ENCODE data around the gene FGFR2.

FGFR2 gene

GRCh38 chr10:121462281-121462680 is 136.0 kb downstream of the FGFR2 start:
- H3K4me3 ChIP-seq (ENCODE audit: low read depth, low read length): no peak overlapping the region
- H3K9ac ChIP-seq (ENCODE audit: low read depth, low read length): no peak overlapping the region
- peaks cover 22% of the 10 kb centered on the region for H3K4me1 ChIP-seq (ENCODE audit: control insufficient read depth, insufficient read depth, low read length)

DNA sequence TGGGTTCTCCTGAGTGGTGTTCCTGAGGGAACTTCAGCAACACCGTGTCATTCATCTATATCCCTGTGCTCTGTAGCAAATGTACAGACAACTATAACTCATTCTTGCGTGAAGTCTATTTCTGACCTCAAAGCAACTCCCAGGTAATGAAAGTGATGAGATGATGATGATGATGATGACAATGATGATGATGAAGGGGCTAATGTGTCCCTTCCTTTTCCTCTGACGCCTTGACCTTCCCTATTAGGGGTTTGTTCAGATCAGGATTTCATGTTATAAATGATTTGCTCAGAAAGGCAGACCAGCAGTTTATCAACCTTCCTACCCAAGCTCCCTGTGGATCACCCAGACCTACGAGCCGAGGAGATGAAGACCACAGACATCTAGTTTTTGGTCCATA is 136.9 kb downstream of the FGFR2 start:
- H3K9me3 ChIP-seq (ENCODE audit: control insufficient read depth, insufficient read depth, low read length): no peaks in the 10 kb centered on the region
- peaks cover 22% of the 10 kb centered on the region for H3K4me1 ChIP-seq (ENCODE audit: control insufficient read depth, insufficient read depth, low read length)
- no peak overlapping the region for H3K27ac ChIP-seq (ENCODE audit: low read depth, low read length)
- H3K36me3 ChIP-seq (ENCODE audit: control insufficient read depth, insufficient read depth, low read length): no peaks in the 10 kb centered on the region
- H3K27me3 ChIP-seq (ENCODE audit: control insufficient read depth, insufficient read depth, low read length): no peaks in the 10 kb centered on the region
- no peak overlapping the region for H3K9ac ChIP-seq (ENCODE audit: low read depth, low read length)
- H3K4me3 ChIP-seq (ENCODE audit: low read depth, low read length): no peak overlapping the region

More at GRCh38 chr10:121462281-121462680, 136.0 kb downstream of the FGFR2 start:
- Histone ChIP-seq H3K27ac (ENCODE audit: low read depth, low read length) (no peak overlapping the region), H3K9me3 (ENCODE audit: control insufficient read depth, insufficient read depth, low read length) (no peaks in the 10 kb centered on the region), H3K36me3 (ENCODE audit: control insufficient read depth, insufficient read depth, low read length) (no peaks in the 10 kb centered on the region), H3K27me3 (ENCODE audit: control insufficient read depth, insufficient read depth, low read length) (no peaks in the 10 kb centered on the region)

DNA sequence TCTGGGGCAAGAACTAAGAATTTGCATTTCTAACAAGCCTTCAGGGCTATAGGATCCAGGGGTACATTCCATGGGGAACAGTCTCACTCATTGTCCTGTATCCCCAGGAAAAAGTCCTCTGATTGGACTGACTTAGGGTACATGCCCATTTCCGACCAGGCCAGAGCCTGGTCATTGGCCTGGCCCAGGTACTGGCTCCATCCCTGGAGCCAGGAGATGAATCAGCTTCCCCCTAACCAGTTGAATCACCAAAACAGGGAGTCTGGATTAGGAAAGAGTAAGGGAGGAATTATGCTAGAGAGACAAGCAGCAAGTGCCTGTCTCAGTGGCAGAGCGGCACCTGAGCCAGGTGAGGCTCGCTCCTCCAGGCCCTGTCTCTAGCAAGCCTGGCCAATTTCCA is 137.5 kb downstream of the FGFR2 start:
- Histone ChIP-seq H3K9ac (ENCODE audit: low read depth, low read length) (no peak overlapping the region), H3K36me3 (ENCODE audit: control insufficient read depth, insufficient read depth, low read length) (no peaks in the 10 kb centered on the region), H3K9me3 (ENCODE audit: control insufficient read depth, insufficient read depth, low read length) (no peaks in the 10 kb centered on the region), H3K4me1 (ENCODE audit: control insufficient read depth, insufficient read depth, low read length) (peaks cover 22% of the 10 kb centered on the region), H3K27ac (ENCODE audit: low read depth, low read length) (no peak overlapping the region), H3K27me3 (ENCODE audit: control insufficient read depth, insufficient read depth, low read length) (no peaks in the 10 kb centered on the region), H3K4me3 (ENCODE audit: low read depth, low read length) (no peak overlapping the region)

DNA sequence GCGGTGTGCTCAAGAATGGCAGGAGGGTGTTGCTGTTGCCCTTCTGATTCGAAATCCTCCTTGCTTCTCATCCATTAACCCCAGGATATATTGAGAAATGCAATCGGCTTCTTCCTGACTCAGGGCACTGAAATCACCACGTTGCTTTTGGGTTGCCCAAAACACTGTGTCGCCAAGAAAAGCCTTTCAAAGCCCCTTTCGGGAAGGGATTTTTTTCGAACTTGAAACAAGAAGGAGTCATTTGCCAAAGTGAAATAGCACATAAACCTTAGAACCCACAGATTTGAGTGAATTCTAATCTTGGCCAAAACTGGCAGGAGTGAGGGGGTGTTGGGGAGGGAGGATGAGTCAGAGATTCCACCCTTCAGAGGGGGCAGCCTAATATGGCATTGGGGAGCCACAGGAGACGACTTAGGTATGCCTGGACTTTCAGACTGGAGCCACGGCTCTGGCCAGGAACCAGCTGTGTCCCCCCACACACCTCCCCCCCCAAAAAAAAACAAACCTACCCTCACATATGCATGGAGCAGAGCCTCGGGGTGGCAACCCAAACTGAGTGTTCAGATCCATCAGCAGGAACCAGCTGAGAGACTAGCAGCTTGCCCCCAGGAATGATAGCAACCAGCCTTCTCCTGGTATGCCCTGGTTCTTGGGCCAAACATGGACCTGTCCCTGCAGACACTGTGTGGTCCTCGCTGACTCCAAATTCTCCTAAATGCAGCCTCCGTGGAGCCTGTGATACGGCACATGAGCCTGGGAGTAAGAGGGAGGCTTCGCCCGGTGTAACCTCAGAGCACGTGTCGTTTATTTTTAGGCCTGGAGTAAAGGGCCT is 138.4 kb downstream of the FGFR2 start:
- no peak overlapping the region for H3K4me3 ChIP-seq (ENCODE audit: low read depth, low read length)
- peak overlapping the region; percentile 30; the same call in 1 of the 2 replicates for H3K9ac ChIP-seq (ENCODE audit: low read depth, low read length)
- no peaks in the 10 kb centered on the region for H3K36me3 ChIP-seq (ENCODE audit: control insufficient read depth, insufficient read depth, low read length)
- H3K27ac ChIP-seq (ENCODE audit: low read depth, low read length): peak overlapping the region; percentile 93
- H3K27me3 ChIP-seq (ENCODE audit: control insufficient read depth, insufficient read depth, low read length): no peaks in the 10 kb centered on the region
- no peaks in the 10 kb centered on the region for H3K9me3 ChIP-seq (ENCODE audit: control insufficient read depth, insufficient read depth, low read length)
- peaks cover 22% of the 10 kb centered on the region for H3K4me1 ChIP-seq (ENCODE audit: control insufficient read depth, insufficient read depth, low read length)

- H3K36me3 ChIP-seq (ENCODE audit: control insufficient read depth, insufficient read depth, low read length): no peaks in the 10 kb centered on the region
- peak overlapping the region; percentile 93 for H3K27ac ChIP-seq (ENCODE audit: low read depth, low read length)
- H3K9ac ChIP-seq (ENCODE audit: low read depth, low read length): peak overlapping the region; percentile 30; the same call in 1 of the 2 replicates
- no peaks in the 10 kb centered on the region for H3K27me3 ChIP-seq (ENCODE audit: control insufficient read depth, insufficient read depth, low read length)
- H3K9me3 ChIP-seq (ENCODE audit: control insufficient read depth, insufficient read depth, low read length): no peaks in the 10 kb centered on the region
- H3K4me3 ChIP-seq (ENCODE audit: low read depth, low read length): no peak overlapping the region
- peaks cover 22% of the 10 kb centered on the region for H3K4me1 ChIP-seq (ENCODE audit: control insufficient read depth, insufficient read depth, low read length)
Measured at GRCh38 chr10:121459279-121459621, 139.0 kb downstream of the FGFR2 start.

DNA sequence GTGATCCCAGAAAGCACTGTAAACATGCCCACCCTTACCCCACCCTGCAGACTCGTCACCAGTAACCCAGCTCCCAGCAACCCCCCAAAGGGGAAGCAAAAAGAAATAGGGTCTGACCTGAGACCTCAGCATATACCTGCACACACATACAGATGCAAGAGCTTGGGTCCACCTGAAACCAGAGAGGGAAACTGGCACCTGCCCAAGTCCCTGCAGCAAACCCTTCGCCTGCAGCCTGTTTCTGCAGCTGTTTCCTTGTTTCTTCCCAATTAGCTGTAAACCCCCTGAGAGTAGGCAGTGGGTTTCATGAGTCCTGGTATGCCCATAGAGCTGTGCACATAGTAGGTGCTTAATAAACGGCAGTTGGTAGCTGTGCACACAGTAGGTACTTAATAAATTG is 140.5 kb downstream of the FGFR2 start:
- no peaks in the 10 kb centered on the region for H3K36me3 ChIP-seq (ENCODE audit: control insufficient read depth, insufficient read depth, low read length)
- H3K9me3 ChIP-seq (ENCODE audit: control insufficient read depth, insufficient read depth, low read length): no peaks in the 10 kb centered on the region
- no peaks in the 10 kb centered on the region for H3K27me3 ChIP-seq (ENCODE audit: control insufficient read depth, insufficient read depth, low read length)
- H3K4me1 ChIP-seq (ENCODE audit: control insufficient read depth, insufficient read depth, low read length): peaks cover 16% of the 10 kb centered on the region
- H3K27ac ChIP-seq (ENCODE audit: low read depth, low read length): no peak overlapping the region
- H3K4me3 ChIP-seq (ENCODE audit: low read depth, low read length): no peak overlapping the region
- H3K9ac ChIP-seq (ENCODE audit: low read depth, low read length): no peak overlapping the region

- Histone ChIP-seq H3K36me3 (ENCODE audit: control insufficient read depth, insufficient read depth, low read length) (no peaks in the 10 kb centered on the region), H3K9me3 (ENCODE audit: control insufficient read depth, insufficient read depth, low read length) (no peaks in the 10 kb centered on the region), H3K27ac (ENCODE audit: low read depth, low read length) (no peak overlapping the region), H3K4me1 (ENCODE audit: control insufficient read depth, insufficient read depth, low read length) (peaks cover 15% of the 10 kb centered on the region), H3K4me3 (ENCODE audit: low read depth, low read length) (no peak overlapping the region), H3K27me3 (ENCODE audit: control insufficient read depth, insufficient read depth, low read length) (no peaks in the 10 kb centered on the region), H3K9ac (ENCODE audit: low read depth, low read length) (no peak overlapping the region)
Measured at GRCh38 chr10:121455377-121455776, 142.9 kb downstream of the FGFR2 start.

DNA sequence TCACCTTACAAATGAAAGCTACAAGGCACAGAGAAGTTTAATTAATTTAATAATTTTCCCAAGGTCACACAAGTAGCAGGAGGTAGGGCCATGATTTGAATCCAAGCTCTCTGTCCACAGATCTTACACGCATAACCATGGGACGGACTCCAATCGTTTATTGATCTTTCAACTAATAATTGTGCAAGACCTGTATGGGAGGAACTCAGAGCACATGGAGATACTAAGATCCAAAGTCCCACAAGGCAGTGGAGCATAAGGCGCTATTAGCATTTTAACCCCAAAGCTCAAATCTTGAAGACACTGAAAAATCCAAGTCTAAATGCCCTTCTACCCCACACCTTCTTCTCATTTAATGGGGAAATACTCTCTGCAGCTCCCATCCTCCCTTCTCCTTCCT is 143.5 kb downstream of the FGFR2 start:
- Histone ChIP-seq H3K4me1 (ENCODE audit: control insufficient read depth, insufficient read depth, low read length) (peaks cover 9% of the 10 kb centered on the region), H3K27ac (ENCODE audit: low read depth, low read length) (no peak overlapping the region), H3K9me3 (ENCODE audit: control insufficient read depth, insufficient read depth, low read length) (no peaks in the 10 kb centered on the region), H3K36me3 (ENCODE audit: control insufficient read depth, insufficient read depth, low read length) (no peaks in the 10 kb centered on the region), H3K27me3 (ENCODE audit: control insufficient read depth, insufficient read depth, low read length) (no peaks in the 10 kb centered on the region), H3K4me3 (ENCODE audit: low read depth, low read length) (no peak overlapping the region), H3K9ac (ENCODE audit: low read depth, low read length) (no peak overlapping the region)

DNA sequence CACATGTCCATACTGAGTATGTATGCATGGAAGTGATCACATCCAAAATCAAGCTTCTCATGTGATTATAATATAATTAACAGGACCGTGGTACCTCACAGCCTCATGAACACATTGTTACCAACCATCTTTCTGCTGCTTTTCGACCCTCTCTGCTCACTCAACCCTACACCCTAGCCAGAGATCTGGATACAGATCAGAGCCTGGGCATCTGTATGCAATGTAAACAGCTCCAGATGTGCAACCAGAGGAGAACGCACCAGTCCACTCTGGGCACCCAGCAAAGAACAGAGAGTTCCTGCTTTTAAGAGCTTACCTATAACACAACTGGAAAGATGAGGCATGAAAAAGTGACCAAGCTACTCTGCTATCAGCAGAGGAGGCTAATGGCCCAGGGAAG is 145.1 kb downstream of the FGFR2 start:
- Histone ChIP-seq H3K9me3 (ENCODE audit: control insufficient read depth, insufficient read depth, low read length) (no peaks in the 10 kb centered on the region), H3K4me3 (ENCODE audit: low read depth, low read length) (no peak overlapping the region), H3K36me3 (ENCODE audit: control insufficient read depth, insufficient read depth, low read length) (no peaks in the 10 kb centered on the region), H3K4me1 (ENCODE audit: control insufficient read depth, insufficient read depth, low read length) (no peaks in the 10 kb centered on the region), H3K9ac (ENCODE audit: low read depth, low read length) (no peak overlapping the region), H3K27me3 (ENCODE audit: control insufficient read depth, insufficient read depth, low read length) (no peaks in the 10 kb centered on the region), H3K27ac (ENCODE audit: low read depth, low read length) (no peak overlapping the region)

DNA sequence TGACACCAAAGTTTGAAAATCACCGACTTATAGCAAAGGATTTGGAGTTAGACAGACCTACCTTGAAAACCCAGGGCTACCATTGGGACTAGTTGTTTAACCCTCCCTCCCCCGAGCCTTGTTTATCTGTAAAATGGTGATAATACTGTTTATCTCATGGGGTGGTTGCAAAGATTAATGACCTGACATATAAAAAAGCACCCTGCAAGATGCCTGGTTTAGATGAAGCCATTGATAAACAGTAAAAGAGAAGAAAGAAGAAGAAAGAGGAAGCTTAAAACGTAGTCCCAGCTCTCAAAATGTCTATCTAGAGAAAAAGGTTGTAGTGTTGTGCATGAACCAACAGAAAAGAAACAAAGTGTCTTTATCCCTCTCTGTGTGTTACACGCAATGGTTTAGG is 145.7 kb downstream of the FGFR2 start:
- no peaks in the 10 kb centered on the region for H3K9me3 ChIP-seq (ENCODE audit: control insufficient read depth, insufficient read depth, low read length)
- no peaks in the 10 kb centered on the region for H3K36me3 ChIP-seq (ENCODE audit: control insufficient read depth, insufficient read depth, low read length)
- H3K4me3 ChIP-seq (ENCODE audit: low read depth, low read length): no peak overlapping the region
- H3K4me1 ChIP-seq (ENCODE audit: control insufficient read depth, insufficient read depth, low read length): no peaks in the 10 kb centered on the region
- H3K27me3 ChIP-seq (ENCODE audit: control insufficient read depth, insufficient read depth, low read length): no peaks in the 10 kb centered on the region
- H3K9ac ChIP-seq (ENCODE audit: low read depth, low read length): no peak overlapping the region
- H3K27ac ChIP-seq (ENCODE audit: low read depth, low read length): no peak overlapping the region

DNA sequence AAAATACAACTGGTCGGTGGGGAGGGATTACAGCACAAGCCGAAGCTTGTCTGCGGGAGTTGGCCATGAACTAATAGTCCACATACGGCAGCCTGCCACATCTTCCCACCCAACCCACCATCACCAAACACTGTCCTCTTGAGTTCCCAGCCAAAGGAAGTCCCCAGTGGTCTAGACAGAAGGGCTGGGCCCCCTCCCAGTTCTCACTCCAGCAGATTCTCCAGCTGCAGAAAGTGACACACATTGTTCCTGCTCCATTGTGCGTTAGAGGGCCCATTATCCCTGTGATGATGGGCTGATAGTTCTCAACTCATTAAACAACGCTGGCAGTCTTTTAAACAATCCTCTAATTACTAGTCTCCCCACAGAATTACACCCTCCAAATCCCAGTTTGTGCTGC is 148.0 kb downstream of the FGFR2 start:
- H3K4me1 ChIP-seq (ENCODE audit: control insufficient read depth, insufficient read depth, low read length): no peaks in the 10 kb centered on the region
- H3K27ac ChIP-seq (ENCODE audit: low read depth, low read length): no peak overlapping the region
- H3K9ac ChIP-seq (ENCODE audit: low read depth, low read length): no peak overlapping the region
- H3K9me3 ChIP-seq (ENCODE audit: control insufficient read depth, insufficient read depth, low read length): no peaks in the 10 kb centered on the region
- no peaks in the 10 kb centered on the region for H3K27me3 ChIP-seq (ENCODE audit: control insufficient read depth, insufficient read depth, low read length)
- H3K36me3 ChIP-seq (ENCODE audit: control insufficient read depth, insufficient read depth, low read length): no peaks in the 10 kb centered on the region
- no peak overlapping the region for H3K4me3 ChIP-seq (ENCODE audit: low read depth, low read length)

Data from HUES48 (cell line).